MM.1S (cell line): ENCODE results near the gene SPECC1L.

Experiments
- DNase-seq: peaks from one replicate; pipeline ENCODE4 v3.0.0-alpha.2; 2015
- H2AFZ ChIP-seq: fragments of 300-600 bp; sonication (generic); 2 replicates; pipeline ENCODE4 v1.6.0; 2016; ENCODE audit warnings: antibody characterized with exemption, low read length
- H3F3A ChIP-seq: fragments of 300-600 bp; sonication (generic); 2 replicates; pipeline ENCODE4 v1.6.1; 2016; ENCODE audit warnings: mild to moderate bottlenecking, antibody characterized with exemption, low read length, moderate library complexity, mixed read lengths; ENCODE audit not compliant: insufficient read depth
- H3K27ac ChIP-seq: fragments of 300-600 bp; sonication (generic); 2 replicates; pipeline ENCODE4 v1.5.1; 2016; ENCODE audit warnings: mild to moderate bottlenecking, low read length
- H3K27me3 ChIP-seq: fragments of 300-600 bp; sonication (generic); replicated peaks from 2 replicates; pipeline ENCODE4 v1.6.0; 2016; ENCODE audit warnings: low read length; ENCODE audit not compliant: insufficient read depth
- H3K36me3 ChIP-seq: fragments of 300-600 bp; sonication (generic); replicated peaks from 2 replicates; pipeline ENCODE4 v1.6.1; 2016; ENCODE audit warnings: mild to moderate bottlenecking, low read length, mixed read lengths; ENCODE audit not compliant: insufficient read depth
- H3K4me1 ChIP-seq: fragments of 300-600 bp; sonication (generic); 2 replicates; pipeline ENCODE4 v1.6.1; 2016; ENCODE audit warnings: low read length, mixed read lengths
- H3K4me2 ChIP-seq: fragments of 300-600 bp; sonication (generic); 2 replicates; pipeline ENCODE4 v1.6.0; 2016; ENCODE audit warnings: low read depth, low read length
- H3K4me3 ChIP-seq: fragments of 300-600 bp; sonication (generic); 2 replicates; pipeline ENCODE4 v1.5.1; 2016; ENCODE audit warnings: low read length, mixed read lengths
- H3K79me2 ChIP-seq: fragments of 300-600 bp; sonication (generic); 2 replicates; pipeline ENCODE4 v1.6.1; 2016; ENCODE audit warnings: mixed run types, low read length, mixed read lengths
- H3K9ac ChIP-seq: fragments of 300-600 bp; sonication (generic); 2 replicates; pipeline ENCODE4 v1.6.1; 2016; ENCODE audit warnings: low read length, mixed read lengths
- H3K9me2 ChIP-seq: fragments of 300-600 bp; sonication (generic); replicated peaks from 2 replicates; pipeline ENCODE4 v1.6.1; 2016; ENCODE audit warnings: mild to moderate bottlenecking, low read length, mixed read lengths; ENCODE audit not compliant: insufficient read depth
- H3K9me3 ChIP-seq: fragments of 300-600 bp; sonication (generic); replicated peaks from 2 replicates; pipeline ENCODE4 v1.6.1; 2016; ENCODE audit warnings: mild to moderate bottlenecking, low read length, mixed read lengths; ENCODE audit not compliant: insufficient read depth
- H4K20me1 ChIP-seq: fragments of 300-600 bp; sonication (generic); 2 replicates; pipeline ENCODE4 v1.6.1; 2016; ENCODE audit warnings: mild to moderate bottlenecking, low read length, moderate library complexity, mixed read lengths; ENCODE audit not compliant: insufficient read depth
- CTCF ChIP-seq: fragments of 300-600 bp; sonication (generic); IDR thresholded peaks from 2 replicates; pipeline ENCODE4 v1.5.1; 2016; ENCODE audit warnings: antibody characterized with exemption, low read length, mixed read lengths
- EZH2 ChIP-seq: fragments of 300-600 bp; sonication (generic); optimal IDR thresholded peaks from 2 replicates; pipeline ENCODE3; 2017; ENCODE audit warnings: low read depth, mild to moderate bottlenecking, antibody characterized with exemption, low read length, mixed read lengths
- EZH2phosphoT487 ChIP-seq: fragments of 300-600 bp; sonication (generic); IDR thresholded peaks from 2 replicates; pipeline ENCODE4 v1.6.1; 2018; ENCODE audit warnings: antibody characterized with exemption, low read length

The SPECC1L gene

GRCh38 chr22:24376586-24376985 is 106.0 kb downstream of the SPECC1L start:
- Histone ChIP-seq H3K27me3 (no peaks in the 10 kb centered on the region), H3K4me1 (peaks cover 13% of the 10 kb centered on the region), H3K27ac (peak overlapping the region; percentile 6; the same call in 1 of the 2 replicates), H3K9me3 (no peaks in the 10 kb centered on the region), H2AFZ (no peak overlapping the region), H3F3A (peaks cover 10% of the 10 kb centered on the region), H3K4me3 (no peak overlapping the region), H4K20me1 (no peaks in the 10 kb centered on the region), H3K79me2 (peaks cover 8% of the 10 kb centered on the region), H3K9ac (no peak overlapping the region), H3K4me2 (no peak overlapping the region), H3K9me2 (no peaks in the 10 kb centered on the region), H3K36me3 (0 out of 2 replicates have a peak, but pooled peaks cover 6% of the 10 kb centered on the region)
- DNase-seq, result peak; percentile 36
- no peak for TF ChIP-seq EZH2
- TF ChIP-seq EZH2phosphoT487, result no peak
- no peak for TF ChIP-seq CTCF

GRCh38 chr22:24379536-24379935 is 108.9 kb downstream of the SPECC1L start:
- no peak overlapping the region for H2AFZ ChIP-seq
- H3K9ac ChIP-seq, result no peak overlapping the region

GRCh38 chr22:24380220-24380904 is 109.7 kb downstream of the SPECC1L start:
- Histone ChIP-seq H3K4me3 (no peak overlapping the region), H3K4me2 (no peak overlapping the region), H3K9ac (no peak overlapping the region), H3K9me3 (no peaks in the 10 kb centered on the region), H3K79me2 (peaks cover 10% of the 10 kb centered on the region), H3K9me2 (no peaks in the 10 kb centered on the region), H4K20me1 (no peaks in the 10 kb centered on the region), H3K27me3 (no peaks in the 10 kb centered on the region), H3K27ac (no peak overlapping the region), H3F3A (peaks cover 10% of the 10 kb centered on the region), H2AFZ (no peak overlapping the region), H3K36me3 (0 out of 2 replicates have a peak, but pooled peaks cover 4% of the 10 kb centered on the region), H3K4me1 (peaks cover 13% of the 10 kb centered on the region)
- TF ChIP-seq EZH2 (no peak), EZH2phosphoT487 (no peak), CTCF (no peak)
- DNase-seq, result no peak

More at GRCh38 chr22:24379536-24379935, 108.9 kb downstream of the SPECC1L start:
- Histone ChIP-seq H3F3A (peaks cover 10% of the 10 kb centered on the region), H3K27me3 (no peaks in the 10 kb centered on the region), H3K9me3 (no peaks in the 10 kb centered on the region), H3K4me1 (peaks cover 13% of the 10 kb centered on the region), H3K4me2 (no peak overlapping the region), H3K27ac (no peak overlapping the region), H3K79me2 (peaks cover 10% of the 10 kb centered on the region), H3K4me3 (no peak overlapping the region), H4K20me1 (no peaks in the 10 kb centered on the region), H3K9me2 (no peaks in the 10 kb centered on the region), H3K36me3 (0 out of 2 replicates have a peak, but pooled peaks cover 4% of the 10 kb centered on the region)
- TF ChIP-seq EZH2phosphoT487 (no peak), EZH2 (no peak), CTCF (no peak)
- DNase-seq, result no peak
